Body of pancreas (tissue), 4 donors: ENCODE results near the gene CTPS2. TPM values are rescaled to one million over a fixed set of nuclear protein-coding genes. Genes with fewer than 3 reads are reported as not detected.

Experiments
- ATAC-seq: fragments of 150-250 bp; one replicate; pipeline ENCODE4 v1.9.1; 2016
- DNase-seq, 4 donors: peaks; one replicate each; pipeline ENCODE4 v3.0.0-alpha.2; 2019
- H3K27ac ChIP-seq, 4 donors: fragments of 200-600 bp; sonication (generic); 1 replicate in 3 of 4; 2 replicates in 1 of 4; pipeline versions ENCODE4 v1.5.1 to v1.6.1; 2016 to 2019; ENCODE audit warnings: mild to moderate bottlenecking in 1 of 4, mixed read lengths in 1 of 4, moderate library complexity in 1 of 4
- H3K27me3 ChIP-seq, 2 donors: fragments of 200-600 bp; sonication (generic); one replicate each; pipeline ENCODE4 v1.6.0; 2016; ENCODE audit warnings: mild to moderate bottlenecking in 1 of 2
- H3K36me3 ChIP-seq, 2 donors: fragments of 200-600 bp; sonication (generic); replicated peaks in 1 of 2; 2 replicates each; pipeline ENCODE4 v1.5.1; 2016; ENCODE audit warnings: low read depth in 2 of 2; ENCODE audit not compliant: insufficient read depth in 1 of 2
- H3K4me1 ChIP-seq: fragments of 200-600 bp; sonication (generic); one replicate; pipeline ENCODE4 v1.6.0; 2016
- H3K4me3 ChIP-seq, 2 donors: fragments of 200-600 bp; sonication (generic); 1 replicate in 1 of 2; 2 replicates in 1 of 2; pipeline ENCODE4 v1.5.1; 2016 to 2019
- H3K9me3 ChIP-seq, 3 donors: fragments of 200-600 bp; sonication (generic); 1 replicate in 2 of 3; 2 replicates in 1 of 3; pipeline ENCODE4 v1.5.1; 2016
- CTCF ChIP-seq, 7 experiments: fragments of 450-650 bp in 4 of 7; fragments of 200-600 bp in 3 of 7; sonication (generic) in 3 of 7; IDR thresholded peaks; one replicate each; pipeline ENCODE4 v1.5.1; 2016 to 2019; ENCODE audit warnings: antibody characterized with exemption in 7 of 7
- POLR2A ChIP-seq, 3 donors: fragments of 450-650 bp; IDR thresholded peaks; one replicate each; pipeline ENCODE4 v1.6.1; 2016; ENCODE audit warnings: antibody characterized with exemption in 3 of 3, mild to moderate bottlenecking in 2 of 3
- WGBS, 2 donors: methylation state at CpG; one replicate each; pipeline ENCODE4 v1.1.5; 2017; 5-methylcytosine and 5-hydroxymethylcytosine counted together
- intact Hi-C: fragments of 100-400 bp; cut with DNase I; formaldehyde crosslinking; loops from one replicate; pipeline ENCODE4 v1.15.1; 2023
- total RNA-seq, 2 donors: library from RNA; depleted of rRNA; stranded (reverse); fragments of >200 nt; gene quantifications; one replicate each; pipeline ENCODE4 v1.1.0, GENCODE V29; 2016

The CTPS2 gene
- total RNA-seq, 2 donors from 2014 or later: 13.2 to 16.6 TPM

- no peak overlapping the region for H3K4me3 ChIP-seq
- no peaks in the 10 kb centered on the region for H3K27me3 ChIP-seq
- no peaks in the 10 kb centered on the region for H3K9me3 ChIP-seq
- no peak for TF ChIP-seq CTCF (IDR thresholded peaks at IDR 0.05)
- TF ChIP-seq POLR2A (IDR thresholded peaks at IDR 0.05): no peak
- no peaks in the 10 kb centered on the region for H3K4me1 ChIP-seq
- intact Hi-C loops: no loop called here
- no peak for DNase-seq
- whole genome bisulfite sequencing, 2 donors: 51 to 82% methylated on average over 2 to 11 of the region's 11 CpGs
- H3K36me3 ChIP-seq: peaks cover 0 to 2% of the 10 kb centered on the region in 2 donors
- no peak for ATAC-seq
- H3K27ac ChIP-seq: no peak overlapping the region
Measured at GRCh38 chrX:16678689-16679088, 33.8 kb downstream of the CTPS2 start.

GRCh38 chrX:16671005-16671404, 41.5 kb downstream of the CTPS2 start:
- Histone ChIP-seq H3K9me3 (no peaks in the 10 kb centered on the region), H3K4me1 (no peaks in the 10 kb centered on the region), H3K27me3 (no peaks in the 10 kb centered on the region), H3K36me3 (no peaks in the 10 kb centered on the region), H3K4me3 (no peak overlapping the region), H3K27ac (no peak overlapping the region)
- intact Hi-C loops: no loop called here
- TF ChIP-seq POLR2A (IDR thresholded peaks at IDR 0.05) (no peak), CTCF (IDR thresholded peaks at IDR 0.05) (peak in 2 of 7 experiments; percentile 26 to 38)
- DNase-seq (no peak), ATAC-seq (no peak)

GRCh38 chrX:16666541-16666940, 45.9 kb downstream of the CTPS2 start:
- 92 to 96% methylated on average over 4 of the region's 4 CpGs for WGBS, 2 donors
- no peak for ATAC-seq
- H3K36me3 ChIP-seq: no peaks in the 10 kb centered on the region

DNA sequence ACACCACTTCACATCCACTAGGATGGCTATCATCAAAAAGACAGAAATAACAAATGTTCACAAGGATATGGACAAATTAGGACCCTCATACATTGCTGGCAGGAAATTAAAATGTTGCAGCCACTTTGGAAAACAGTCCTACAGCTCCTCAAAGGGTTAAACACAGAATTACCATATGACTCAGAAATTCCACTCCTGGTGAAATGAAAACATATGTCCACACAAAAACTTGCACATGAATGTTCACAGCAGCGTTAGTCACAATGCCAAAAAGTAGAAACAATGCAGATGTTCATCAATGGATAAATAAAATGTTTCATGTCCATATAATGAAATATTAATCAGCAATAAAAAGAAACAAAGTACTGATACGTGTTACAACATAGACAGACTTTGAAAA, 47.4 kb downstream of the CTPS2 start:
- no peak for DNase-seq
- no peaks in the 10 kb centered on the region for H3K27me3 ChIP-seq
- ATAC-seq: no peak
- WGBS, 2 donors: 53 to 59% methylated on average over 2 of the region's 2 CpGs
- H3K4me3 ChIP-seq: no peak overlapping the region
- intact Hi-C loops: no loop called here
- no peaks in the 10 kb centered on the region for H3K9me3 ChIP-seq
- H3K4me1 ChIP-seq: no peaks in the 10 kb centered on the region
- no peaks in the 10 kb centered on the region for H3K36me3 ChIP-seq
- H3K27ac ChIP-seq: no peak overlapping the region
- TF ChIP-seq POLR2A (IDR thresholded peaks at IDR 0.05) (no peak), CTCF (IDR thresholded peaks at IDR 0.05) (no peak)

More at GRCh38 chrX:16666541-16666940, 45.9 kb downstream of the CTPS2 start:
- Histone ChIP-seq H3K27ac (no peak overlapping the region), H3K27me3 (no peaks in the 10 kb centered on the region), H3K4me3 (no peak overlapping the region), H3K4me1 (no peaks in the 10 kb centered on the region), H3K9me3 (no peaks in the 10 kb centered on the region)
- intact Hi-C loops: no loop called here
- TF ChIP-seq CTCF (IDR thresholded peaks at IDR 0.05) (no peak), POLR2A (IDR thresholded peaks at IDR 0.05) (no peak)
- DNase-seq: no peak

DNA sequence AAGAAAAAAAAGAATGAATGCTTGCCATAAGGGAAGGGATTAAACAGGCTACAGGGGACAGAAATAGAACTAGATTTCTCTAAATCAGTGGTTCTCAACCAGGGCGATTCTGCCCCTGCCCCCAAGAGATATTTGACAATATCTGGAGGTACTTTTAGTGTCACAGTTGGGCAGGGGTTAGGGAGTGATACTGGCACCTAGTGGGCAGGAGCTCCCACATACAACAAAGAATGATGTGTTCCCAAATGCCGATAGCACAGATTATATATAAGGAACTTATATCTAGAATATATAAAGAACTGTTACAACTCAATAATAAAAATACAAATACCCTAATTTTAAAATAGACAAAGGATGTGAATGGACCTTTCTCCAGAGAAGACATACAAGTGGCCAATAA, 47.8 kb downstream of the CTPS2 start:
- Histone ChIP-seq H3K9me3 (no peaks in the 10 kb centered on the region), H3K27me3 (no peaks in the 10 kb centered on the region), H3K4me1 (no peaks in the 10 kb centered on the region), H3K36me3 (no peaks in the 10 kb centered on the region), H3K4me3 (no peak overlapping the region), H3K27ac (no peak overlapping the region)
- ATAC-seq: no peak
- intact Hi-C loops: no loop called here
- TF ChIP-seq POLR2A (IDR thresholded peaks at IDR 0.05): no peak
- no peak for TF ChIP-seq CTCF (IDR thresholded peaks at IDR 0.05)
- 89 to 95% methylated on average over 2 of the region's 2 CpGs for WGBS, 2 donors
- DNase-seq: no peak
